Kidney (tissue), 14 donors: ENCODE measurements around the gene DEGS1. TPM values are rescaled to one million over a fixed set of nuclear protein-coding genes. Genes with fewer than 3 reads are reported as not detected.

ENCODE experiments used
- DNase-seq, 5 donors: peaks; one replicate each; pipeline ENCODE4 v3.0.0-alpha.2; 2013 to 2020
- FAIRE-seq: peaks from 2 replicates; lab custom pipeline; 2012; peaks lifted over from hg19 to GRCh38; lab: Jason Lieb, UNC
- H3K27ac ChIP-seq, 2 donors: one replicate each; pipeline ENCODE4 v1.7.0; 2013; ENCODE audit warnings: low read depth in 2 of 2, low read length in 2 of 2, inconsistent platforms in 1 of 2
- H3K27me3 ChIP-seq: one replicate; pipeline ENCODE4 v1.7.1; 2013; ENCODE audit warnings: low read length, inconsistent platforms; ENCODE audit not compliant: control insufficient read depth, insufficient read depth
- H3K36me3 ChIP-seq, 3 donors: one replicate each; pipeline versions ENCODE4 v1.7.0 to v1.7.1; 2013; ENCODE audit warnings: low read length in 3 of 3, control low read depth in 1 of 3, inconsistent platforms in 1 of 3; ENCODE audit not compliant: insufficient read depth in 3 of 3, control insufficient read depth in 2 of 3
- H3K4me1 ChIP-seq, 3 donors: one replicate each; pipeline versions ENCODE4 v1.7.0 to v1.7.1; 2013; ENCODE audit warnings: low read length in 3 of 3, inconsistent platforms in 1 of 3, low read depth in 1 of 3; ENCODE audit not compliant: control insufficient read depth in 2 of 3, insufficient read depth in 2 of 3
- H3K4me3 ChIP-seq, 3 donors: one replicate each; pipeline versions ENCODE4 v1.7.0 to v1.8.1; 2013; ENCODE audit warnings: low read length in 3 of 3, control low read depth in 1 of 3, inconsistent platforms in 1 of 3
- H3K9ac ChIP-seq, 3 donors: one replicate each; pipeline versions ENCODE4 v1.7.0 to v1.7.1; 2013; ENCODE audit warnings: low read length in 3 of 3, control low read depth in 1 of 3, inconsistent platforms in 1 of 3
- H3K9me3 ChIP-seq, 3 donors: one replicate each; pipeline versions ENCODE4 v1.7.0 to v1.7.1; 2013; ENCODE audit warnings: low read length in 3 of 3, control low read depth in 1 of 3, inconsistent platforms in 1 of 3; ENCODE audit not compliant: control insufficient read depth in 2 of 3, insufficient read depth in 1 of 3
- intact Hi-C: fragments of 100-400 bp; cut with DNase I; formaldehyde crosslinking; loops from one replicate; pipeline ENCODE4 v1.11.1; 2022
- polyA plus RNA-seq: library from polyadenylated mRNA; stranded (reverse); fragments of 350-450 nt; fragmentation: Illumina TruSeq; extraction: RNeasy Lipid Tissue Mini Kit (QIAGEN cat#74804); gene quantifications from one replicate; pipeline ENCODE4 v1.2.3, GENCODE V29; 2014; ENCODE audit warnings: low read depth, low replicate concordance; ENCODE audit not compliant: insufficient read depth
- total RNA-seq: library from RNA; stranded (reverse); fragmentation: NEBNext Ultra II Directional; extraction: Animal tissue kit (Norgen Biotek cat#: 25700); gene quantifications from one replicate; pipeline ENCODE4 v1.2.1, GENCODE V29; 2021
- TF ChIP-seq, protein P1 (sequence below): IDR thresholded peaks from 3 replicates; pipeline ENCODE4 v1.5.1; 2012; ENCODE audit warnings: mild to moderate bottlenecking, moderate library complexity, borderline replicate concordance; ENCODE audit not compliant: insufficient read depth; ENCODE audit errors: extremely low read depth
- donor health status: control.
- donor health status: control.
- donor health status: control.
- donor health status: control.
- donor health status: control.
- donor health status: DM: yes; HTN: yes; CAD: no.
- donor health status: Normal renal cell carcinoma (clear cell type).

The DEGS1 gene
- total and polyA plus RNA-seq, 2 donors from 2014 or later = 32.5 to 83.1 TPM

DNA sequence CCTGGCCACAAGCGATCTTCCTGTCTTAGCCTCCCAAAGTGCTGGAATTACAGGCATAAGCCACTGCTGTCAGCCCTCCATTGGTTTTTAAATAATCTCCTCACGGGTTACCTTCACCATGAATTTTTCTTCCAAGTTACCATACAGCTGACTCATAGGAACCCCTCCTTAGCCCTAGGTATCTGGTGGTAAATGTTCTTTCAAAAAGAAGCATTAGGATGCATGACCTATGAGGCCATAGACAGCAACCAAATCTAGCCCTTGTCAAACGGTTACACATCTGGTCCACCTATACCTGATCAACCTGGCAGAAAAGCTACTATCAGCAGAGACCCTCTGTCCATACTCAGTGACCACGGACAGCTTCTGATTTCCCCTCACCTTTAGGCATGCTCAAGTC is 12.7 kb upstream of the DEGS1 start:
- Histone ChIP-seq H3K4me1 (no peaks in the 10 kb centered on the region), H3K4me3 (no peak overlapping the region), H3K9ac (no peak overlapping the region), H3K27ac (no peak overlapping the region), H3K27me3 (no peaks in the 10 kb centered on the region), H3K9me3 (no peaks in the 10 kb centered on the region), H3K36me3 (no peaks in the 10 kb centered on the region)
- DNase-seq (no peak), FAIRE-seq (no peak)
- intact Hi-C loops = no loop called here
- TF ChIP-seq, protein P1, sequence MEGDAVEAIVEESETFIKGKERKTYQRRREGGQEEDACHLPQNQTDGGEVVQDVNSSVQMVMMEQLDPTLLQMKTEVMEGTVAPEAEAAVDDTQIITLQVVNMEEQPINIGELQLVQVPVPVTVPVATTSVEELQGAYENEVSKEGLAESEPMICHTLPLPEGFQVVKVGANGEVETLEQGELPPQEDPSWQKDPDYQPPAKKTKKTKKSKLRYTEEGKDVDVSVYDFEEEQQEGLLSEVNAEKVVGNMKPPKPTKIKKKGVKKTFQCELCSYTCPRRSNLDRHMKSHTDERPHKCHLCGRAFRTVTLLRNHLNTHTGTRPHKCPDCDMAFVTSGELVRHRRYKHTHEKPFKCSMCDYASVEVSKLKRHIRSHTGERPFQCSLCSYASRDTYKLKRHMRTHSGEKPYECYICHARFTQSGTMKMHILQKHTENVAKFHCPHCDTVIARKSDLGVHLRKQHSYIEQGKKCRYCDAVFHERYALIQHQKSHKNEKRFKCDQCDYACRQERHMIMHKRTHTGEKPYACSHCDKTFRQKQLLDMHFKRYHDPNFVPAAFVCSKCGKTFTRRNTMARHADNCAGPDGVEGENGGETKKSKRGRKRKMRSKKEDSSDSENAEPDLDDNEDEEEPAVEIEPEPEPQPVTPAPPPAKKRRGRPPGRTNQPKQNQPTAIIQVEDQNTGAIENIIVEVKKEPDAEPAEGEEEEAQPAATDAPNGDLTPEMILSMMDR = no peak

DNA sequence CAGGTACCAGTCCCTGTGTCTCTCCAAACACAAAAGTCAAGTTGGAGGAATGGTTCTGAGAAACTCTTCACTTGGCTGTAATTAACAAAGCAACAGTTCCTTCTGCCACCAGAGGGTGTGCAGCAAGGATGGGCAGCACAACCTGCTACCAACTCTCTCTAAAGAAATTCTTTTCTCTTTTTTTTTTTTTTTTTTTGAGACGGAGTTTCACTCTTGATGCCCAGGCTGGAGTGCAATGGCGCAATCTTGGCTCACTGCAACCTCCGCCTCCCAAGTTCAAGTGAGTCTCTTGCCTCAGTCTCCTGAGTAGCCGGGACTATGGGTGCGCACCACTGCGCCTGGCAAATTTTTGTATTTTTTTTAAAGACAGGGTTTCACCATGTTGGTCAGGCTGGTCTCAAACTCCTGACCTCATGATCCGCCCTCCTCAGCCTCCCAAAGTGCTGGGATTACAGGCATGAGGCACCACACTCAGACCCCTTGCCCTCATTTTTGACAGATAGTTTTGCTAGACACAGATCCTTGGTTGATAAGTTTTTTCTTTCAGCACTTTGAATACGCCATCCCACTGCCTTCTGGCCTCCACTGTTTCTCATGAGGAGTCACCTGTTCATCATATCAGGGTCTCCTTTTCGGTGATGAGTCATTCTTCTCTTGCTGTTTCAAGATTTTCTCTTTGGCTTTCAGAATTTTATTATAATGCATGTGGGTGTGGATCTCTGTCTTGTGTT is 12.1 kb upstream of the DEGS1 start:
- peak in 1 of 5 donors; percentile 37 for DNase-seq
- TF ChIP-seq, protein P1 = peak; percentile 56
- H3K36me3 ChIP-seq = no peaks in the 10 kb centered on the region
- H3K4me1 ChIP-seq = no peaks in the 10 kb centered on the region
- H3K27ac ChIP-seq = no peak overlapping the region
- no peak overlapping the region for H3K9ac ChIP-seq
- no peak overlapping the region for H3K4me3 ChIP-seq
- H3K9me3 ChIP-seq = no peaks in the 10 kb centered on the region
- no peaks in the 10 kb centered on the region for H3K27me3 ChIP-seq
- no peak for FAIRE-seq
- intact Hi-C loops = no loop called here

DNA sequence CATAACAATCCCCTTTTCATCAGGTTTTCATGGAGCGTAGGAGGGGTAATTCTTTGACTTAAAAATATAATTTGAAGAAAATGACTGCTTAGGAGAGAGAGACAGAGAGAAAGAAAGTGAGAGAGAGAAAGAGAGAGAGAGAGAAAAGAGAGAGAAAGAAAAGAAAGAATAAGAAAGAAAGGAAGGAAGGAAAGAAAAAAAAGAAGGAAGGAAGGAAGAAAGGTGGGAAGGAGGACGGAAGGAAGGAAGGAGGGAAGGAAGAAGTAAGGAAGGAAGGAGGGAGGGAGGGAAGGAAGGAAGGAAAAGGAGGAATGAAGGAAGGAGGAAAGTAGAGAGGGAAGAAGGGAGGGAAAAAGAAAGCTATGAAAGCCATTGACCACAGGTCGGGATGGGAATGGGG is 10.8 kb upstream of the DEGS1 start:
- FAIRE-seq = no peak
- intact Hi-C loops = no loop called here

More for the DNA sequence above, 10.8 kb upstream of the DEGS1 start:
- Histone ChIP-seq H3K4me1 (no peaks in the 10 kb centered on the region), H3K27ac (no peak overlapping the region), H3K4me3 (no peak overlapping the region), H3K9ac (no peak overlapping the region), H3K36me3 (no peaks in the 10 kb centered on the region), H3K9me3 (no peaks in the 10 kb centered on the region), H3K27me3 (no peaks in the 10 kb centered on the region)
- no peak for DNase-seq
- TF ChIP-seq, protein P1 = no peak
